AG10803 (cell line): ENCODE measurements around the gene RBMS1.
A peak's percentile ranks its signal among the peaks of the same experiment; 100 is the strongest.

Experiments used
- DNase-seq: peaks from one replicate; pipeline ENCODE4 v3.0.0; 2010; ENCODE audit warnings: low read depth
- H3K4me3 ChIP-seq: 2 replicates; pipeline ENCODE4 v1.5.1; 2011; ENCODE audit warnings: mild to moderate bottlenecking, low read length, control low read depth
- CTCF ChIP-seq: conservative IDR thresholded peaks from 2 replicates; pipeline ENCODE4 v1.5.1; 2011; ENCODE audit warnings: mild to moderate bottlenecking, low read length, control low read depth, inconsistent platforms

Gene RBMS1

DNA sequence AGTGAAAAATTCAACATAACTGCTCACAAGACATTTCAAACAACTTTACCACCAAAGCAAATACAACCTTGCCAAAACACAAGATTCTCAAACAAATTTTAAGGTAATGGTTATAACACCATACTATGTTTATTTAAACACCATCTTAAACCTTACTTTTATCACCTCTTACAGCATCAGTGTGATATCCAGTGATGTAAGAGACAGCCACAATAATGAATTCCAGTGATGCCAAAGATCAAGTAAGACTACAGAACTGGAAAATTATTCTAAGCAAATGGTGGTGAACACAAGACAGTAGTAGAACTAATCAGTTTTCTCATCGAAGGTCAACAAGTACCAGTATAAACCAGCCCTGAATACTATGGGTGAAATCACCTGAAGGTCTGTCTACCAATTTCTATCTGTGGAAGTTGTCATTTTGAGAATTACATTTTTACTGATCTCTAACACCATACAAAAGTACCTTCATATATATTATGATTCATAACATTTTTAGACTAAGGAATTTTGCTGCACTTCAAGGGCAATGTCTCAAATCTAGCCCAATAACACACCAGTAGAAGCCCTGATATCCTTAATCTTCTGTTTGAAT lies 146.2 kb downstream of the RBMS1 start:
- no peak for TF ChIP-seq CTCF

GRCh38 chr2:160345071-160345764 lies 148.4 kb downstream of the RBMS1 start:
- TF ChIP-seq CTCF = no peak
- no peak overlapping the region for H3K4me3 ChIP-seq
- DNase-seq = no peak

More for the DNA sequence above, 146.2 kb downstream of the RBMS1 start:
- no peak overlapping the region for H3K4me3 ChIP-seq
- DNase-seq = peak; percentile 52

DNA sequence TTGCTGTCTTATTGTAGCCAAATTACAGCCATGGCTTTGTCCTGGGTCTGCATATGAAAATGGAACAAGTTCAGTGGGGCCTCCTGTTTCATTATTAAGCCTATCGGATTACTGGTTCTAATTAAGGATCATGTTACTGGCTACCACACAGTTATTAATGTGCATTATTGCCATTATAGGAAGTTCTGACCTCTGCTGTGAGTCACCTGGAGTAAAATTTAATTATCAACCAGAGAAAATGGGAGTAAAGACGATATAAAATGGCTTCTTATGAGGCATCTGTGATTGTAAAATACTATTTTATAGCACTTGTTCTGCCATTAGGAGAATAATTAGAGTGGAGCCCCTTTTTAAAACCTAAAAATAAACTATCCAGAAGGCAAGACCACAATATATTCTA lies 150.2 kb downstream of the RBMS1 start:
- no peak overlapping the region for H3K4me3 ChIP-seq
- TF ChIP-seq CTCF = no peak
- no peak for DNase-seq

- no peak for DNase-seq
- H3K4me3 ChIP-seq = no peak overlapping the region
- TF ChIP-seq CTCF = no peak
These were observed 153.9 kb downstream of the RBMS1 start for GRCh38 chr2:160339726-160340125.

GRCh38 chr2:160338901-160339685 lies 154.5 kb downstream of the RBMS1 start:
- H3K4me3 ChIP-seq = no peak overlapping the region; the same call in 1 of the 2 replicates
- peak; percentile 59 for DNase-seq
- TF ChIP-seq CTCF = no peak

DNA sequence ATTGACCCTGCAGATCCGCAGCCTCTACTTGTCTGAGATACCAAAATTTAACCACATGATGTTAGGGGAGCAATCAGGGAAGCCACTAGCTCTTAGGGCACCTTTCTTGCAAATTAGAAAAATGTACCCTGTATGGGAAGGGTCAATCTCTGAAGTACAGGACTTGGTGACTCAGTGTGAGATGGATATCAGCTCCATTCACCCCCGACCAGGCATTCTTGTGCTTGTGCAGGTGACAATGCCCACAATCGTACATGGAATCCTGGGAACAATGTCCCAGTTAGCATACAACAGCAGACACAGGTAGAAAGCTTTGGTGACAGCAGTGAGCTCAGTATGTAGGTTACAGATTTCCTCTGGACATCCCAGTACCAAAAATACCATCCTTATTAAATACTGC lies 155.9 kb downstream of the RBMS1 start:
- H3K4me3 ChIP-seq = no peak overlapping the region
- TF ChIP-seq CTCF = no peak
- DNase-seq = no peak
